ENCODE measurements around the gene HABP2.

Gene HABP2

GRCh38 chr10:113589201-113589770 is 36.4 kb downstream of the HABP2 start:
- DNase-seq (ENCODE audit: low read depth), result no peak
- TF ChIP-seq CTCF (IDR thresholded peaks at IDR 0.05; ENCODE audit: control insufficient read depth, extremely low read depth, insufficient read depth), result no peak
- no peak overlapping the region for H3K4me3 ChIP-seq (ENCODE audit: low read depth, low read length)

- no peak overlapping the region for H3K4me3 ChIP-seq (ENCODE audit: low read depth, low read length)
- no peak for TF ChIP-seq CTCF (IDR thresholded peaks at IDR 0.05; ENCODE audit: control insufficient read depth, extremely low read depth, insufficient read depth)
- DNase-seq (ENCODE audit: low read depth), result no peak
These were observed 37.7 kb downstream of the HABP2 start for GRCh38 chr10:113590581-113590980.

- DNase-seq (ENCODE audit: low read depth), result no peak
- H3K4me3 ChIP-seq (ENCODE audit: low read depth, low read length), result no peak overlapping the region
- TF ChIP-seq CTCF (IDR thresholded peaks at IDR 0.05; ENCODE audit: control insufficient read depth, extremely low read depth, insufficient read depth), result no peak
These were observed 39.5 kb downstream of the HABP2 start for GRCh38 chr10:113592380-113592779.

GRCh38 chr10:113594652-113595051 is 41.8 kb downstream of the HABP2 start:
- no peak for DNase-seq (ENCODE audit: low read depth)
- no peak for TF ChIP-seq CTCF (IDR thresholded peaks at IDR 0.05; ENCODE audit: control insufficient read depth, extremely low read depth, insufficient read depth)
- H3K4me3 ChIP-seq (ENCODE audit: low read depth, low read length), result no peak overlapping the region

GRCh38 chr10:113600569-113600968 is 47.7 kb downstream of the HABP2 start:
- no peak for DNase-seq (ENCODE audit: low read depth)
- no peak for TF ChIP-seq CTCF (IDR thresholded peaks at IDR 0.05; ENCODE audit: control insufficient read depth, extremely low read depth, insufficient read depth)

GRCh38 chr10:113603057-113603777 is 50.4 kb downstream of the HABP2 start:
- no peak for TF ChIP-seq CTCF (IDR thresholded peaks at IDR 0.05; ENCODE audit: control insufficient read depth, extremely low read depth, insufficient read depth)
- DNase-seq (ENCODE audit: low read depth), result no peak
- no peak overlapping the region for H3K4me3 ChIP-seq (ENCODE audit: low read depth, low read length)

More at GRCh38 chr10:113600569-113600968, 47.7 kb downstream of the HABP2 start:
- no peak overlapping the region for H3K4me3 ChIP-seq (ENCODE audit: low read depth, low read length)

- no peak for TF ChIP-seq CTCF (IDR thresholded peaks at IDR 0.05; ENCODE audit: control insufficient read depth, extremely low read depth, insufficient read depth)
- DNase-seq (ENCODE audit: low read depth), result no peak
- no peak overlapping the region for H3K4me3 ChIP-seq (ENCODE audit: low read depth, low read length)
These were observed 51.7 kb downstream of the HABP2 start for GRCh38 chr10:113604572-113604971.

Data from LNCaP clone FGC (cell line).